GM21528 (cell line): ENCODE data around the gene USP53.
A peak's percentile ranks its signal among the peaks of the same experiment; 100 is the strongest.
"Not testable (repeated sequence)": the region's sequence is repeated elsewhere in the genome, so short reads cannot be mapped to it uniquely, and the experiment has no call there.

Experiments
- ATAC-seq: cut with Tn5 transposase; IDR thresholded peaks from one replicate; pipeline ENCODE4 v1.9.1; 2021; ENCODE audit warnings: mild to moderate bottlenecking, moderate library complexity; ENCODE audit not compliant: unreplicated experiment, low FRiP score

USP53 gene

GRCh38 chr4:119227690-119228089 lies 15.2 kb downstream of the USP53 start:
- no peak for ATAC-seq

DNA sequence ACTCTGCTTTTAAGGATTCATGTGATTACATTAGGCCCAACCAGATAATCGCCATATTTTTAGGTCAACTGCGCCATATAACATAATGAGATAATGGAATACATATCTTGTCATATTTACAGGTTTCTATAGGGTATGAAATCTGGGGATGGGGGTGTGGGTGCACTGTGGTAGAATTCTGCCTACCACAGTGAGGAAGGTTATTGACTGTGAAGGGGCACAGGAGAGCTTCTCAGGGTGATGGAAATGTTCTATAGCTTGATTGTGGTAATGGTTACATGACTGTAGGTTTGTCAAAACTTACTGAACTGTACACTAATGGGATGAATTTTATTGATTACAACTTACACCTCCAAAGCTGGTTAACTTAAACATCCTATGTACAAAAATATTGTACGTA lies 15.9 kb downstream of the USP53 start:
- ATAC-seq, result no peak

DNA sequence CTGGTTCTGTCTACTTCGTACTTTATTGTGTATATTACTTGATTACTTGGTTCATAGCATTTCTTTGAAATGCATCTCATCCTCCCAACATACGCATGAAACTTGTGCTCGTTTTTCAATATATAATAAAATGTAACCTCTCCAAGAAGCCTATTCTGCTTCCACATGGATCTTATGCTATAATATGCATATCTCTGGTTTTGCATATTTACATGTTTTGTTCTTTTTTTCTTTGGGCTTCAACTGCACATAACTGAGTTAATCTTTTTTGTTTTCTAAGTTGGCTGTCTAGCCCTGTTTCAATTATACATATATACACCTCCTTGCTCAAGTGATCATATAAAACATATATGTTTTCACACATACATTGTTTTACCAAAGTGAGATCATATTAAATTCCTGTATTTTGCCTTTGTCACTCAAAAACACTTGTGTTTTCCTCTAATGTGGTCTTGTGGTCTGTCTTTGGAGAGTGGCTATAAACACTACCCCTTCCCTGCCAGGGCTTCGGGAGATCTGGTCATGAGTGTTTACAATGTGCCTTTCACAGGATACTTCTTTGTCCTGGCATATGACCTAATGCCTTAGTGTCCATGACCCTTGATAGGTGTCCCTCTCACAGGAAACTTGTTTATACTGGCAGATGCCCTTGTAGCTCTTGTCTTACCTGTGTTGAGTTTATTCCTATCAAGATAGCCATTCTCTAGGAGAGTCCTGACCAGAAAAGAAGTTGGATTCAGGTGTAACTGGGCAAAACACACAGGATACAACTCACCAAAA lies 17.6 kb downstream of the USP53 start:
- ATAC-seq, result no peak

- ATAC-seq, result no peak
Observed at GRCh38 chr4:119231491-119231890, 19.0 kb downstream of the USP53 start.

DNA sequence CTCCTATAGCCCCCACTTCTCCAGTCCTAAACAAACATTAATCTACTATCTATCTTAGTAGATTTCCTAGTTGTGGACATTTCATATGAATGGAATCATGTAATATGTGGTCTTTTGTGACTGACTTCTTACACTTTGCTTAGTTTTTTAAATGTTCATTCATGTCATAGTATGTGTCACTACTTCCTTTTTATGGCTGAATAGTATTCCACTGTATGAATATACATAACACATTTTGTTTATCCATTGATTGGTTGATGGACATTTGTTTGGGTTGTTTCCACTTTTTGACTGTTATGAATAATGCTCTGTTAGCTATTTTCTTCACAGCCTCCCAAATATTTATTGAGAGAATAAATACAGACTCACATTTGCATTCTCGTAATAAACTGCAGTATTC lies 19.8 kb downstream of the USP53 start:
- ATAC-seq, result no peak

- no peak for ATAC-seq
Observed at GRCh38 chr4:119233191-119233590, 20.7 kb downstream of the USP53 start.

- ATAC-seq, result no peak
Observed at GRCh38 chr4:119233750-119234149, 21.2 kb downstream of the USP53 start.

GRCh38 chr4:119237201-119237600 lies 24.7 kb downstream of the USP53 start:
- ATAC-seq, result no peak

- ATAC-seq, result no peak
Observed at GRCh38 chr4:119237642-119238041, 25.1 kb downstream of the USP53 start.

DNA sequence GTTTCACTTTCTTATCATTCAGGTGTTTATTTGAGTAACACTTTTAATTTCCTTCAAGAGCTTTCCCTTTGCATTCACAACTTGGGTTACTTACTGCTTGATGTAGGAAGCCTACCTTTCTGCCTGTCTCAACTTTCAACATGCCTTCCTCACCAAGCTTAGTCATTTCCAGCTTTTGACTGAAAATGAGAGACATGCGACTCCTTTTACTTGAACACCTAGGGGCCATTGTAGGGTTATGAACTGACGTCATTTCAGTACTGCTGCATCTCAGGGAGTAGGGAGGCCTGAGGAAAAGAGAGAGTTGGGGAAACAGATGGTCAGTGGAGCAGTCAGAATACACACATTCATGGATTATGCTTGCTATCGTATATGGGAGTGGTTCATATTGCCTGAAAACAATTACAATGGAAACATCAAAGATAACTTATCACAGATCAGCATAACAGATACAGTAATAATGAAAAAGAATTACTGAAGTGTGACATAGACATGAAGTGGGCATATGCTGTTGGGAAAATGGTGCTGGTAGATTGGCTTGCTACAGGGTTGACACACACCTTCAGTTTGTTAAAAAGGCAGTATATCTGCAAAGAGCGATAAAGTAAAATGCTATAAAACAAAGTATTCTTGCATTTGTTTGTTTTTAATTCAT lies 25.7 kb downstream of the USP53 start:
- peak; percentile 97 for ATAC-seq

- no peak for ATAC-seq
Observed at GRCh38 chr4:119240128-119240527, 27.6 kb downstream of the USP53 start.

DNA sequence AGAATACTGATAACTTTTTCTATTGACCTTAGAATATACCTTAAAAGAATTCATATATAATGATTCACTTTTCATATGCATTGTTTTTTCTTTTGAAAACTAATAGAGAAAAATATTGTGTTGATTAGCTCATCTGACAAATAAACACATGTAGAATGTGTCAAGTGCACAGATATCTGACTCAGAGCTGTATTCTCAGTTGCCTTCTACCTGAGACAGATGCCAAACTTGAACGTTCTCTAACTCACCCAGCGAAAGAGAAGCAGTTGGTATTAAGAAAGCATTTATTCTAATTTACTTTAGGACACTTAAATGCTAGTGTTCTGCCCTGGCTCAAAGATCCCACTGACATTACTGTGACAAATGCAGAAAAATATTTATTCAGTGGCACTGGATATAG lies 28.1 kb downstream of the USP53 start:
- no peak for ATAC-seq

DNA sequence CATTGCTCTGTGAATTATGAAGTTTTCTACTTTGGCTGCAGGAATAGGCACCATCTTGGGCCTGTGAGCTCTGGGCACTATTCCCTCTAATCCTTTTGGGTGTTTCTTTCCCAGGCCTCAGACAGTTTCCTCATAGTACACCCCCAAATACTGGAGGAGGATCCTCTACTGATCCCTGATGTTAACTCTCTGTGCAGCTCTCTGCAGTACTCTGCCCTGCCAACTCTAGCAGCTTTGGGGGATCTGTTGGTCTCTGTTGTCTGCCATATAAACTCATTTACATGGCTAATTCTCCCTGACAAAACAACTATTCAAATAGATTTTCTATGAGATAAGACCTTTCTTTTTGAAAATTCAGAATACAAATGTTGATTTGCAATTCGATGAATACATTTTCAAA lies 29.9 kb downstream of the USP53 start:
- no peak for ATAC-seq

DNA sequence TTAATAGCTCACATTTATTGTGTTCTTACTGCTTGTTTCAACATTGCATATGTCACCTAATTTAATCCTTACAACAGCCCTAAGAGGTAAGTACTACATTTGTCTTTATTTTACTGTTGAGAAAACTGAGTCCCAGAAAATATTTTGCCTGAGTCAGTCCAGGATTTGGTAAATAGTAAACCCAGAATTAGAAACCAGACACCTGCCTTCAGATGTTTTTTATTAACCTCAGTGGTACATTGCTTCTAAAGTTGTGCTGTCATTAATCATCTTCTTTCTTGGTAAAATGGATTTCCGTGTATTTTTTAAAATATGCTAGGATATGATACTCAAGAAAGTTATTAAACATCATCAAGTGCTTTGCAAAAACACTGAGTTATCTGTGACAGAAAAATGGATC lies 31.4 kb downstream of the USP53 start:
- no peak for ATAC-seq

- ATAC-seq, result no peak
Observed at GRCh38 chr4:119244344-119244743, 31.8 kb downstream of the USP53 start.

GRCh38 chr4:119244832-119245231 lies 32.3 kb downstream of the USP53 start:
- no peak for ATAC-seq

GRCh38 chr4:119246177-119246733 lies 33.7 kb downstream of the USP53 start:
- no peak for ATAC-seq

- not testable (repeated sequence) for ATAC-seq
Observed at GRCh38 chr4:119251037-119251436, 38.5 kb downstream of the USP53 start.

DNA sequence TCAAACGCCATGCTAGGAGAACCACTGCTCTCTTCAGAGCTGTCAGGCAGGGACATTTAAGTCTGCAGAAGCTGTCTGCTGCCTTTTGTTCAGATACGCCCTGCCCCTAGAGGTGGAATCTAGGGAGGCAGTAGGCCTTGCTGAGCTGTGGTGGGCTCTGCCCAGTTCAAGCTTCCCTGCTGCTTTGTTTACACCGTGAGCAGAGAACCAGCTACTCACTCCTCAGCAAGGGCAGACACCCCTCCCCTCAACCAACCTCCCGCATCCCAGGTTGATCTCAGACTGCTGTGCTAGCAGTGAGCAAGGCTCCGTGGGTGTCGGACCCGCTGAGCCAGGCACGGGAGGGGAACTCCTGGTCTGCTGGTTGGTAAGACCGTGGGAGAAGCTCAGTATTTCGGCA lies 42.7 kb downstream of the USP53 start:
- ATAC-seq, result not testable (repeated sequence)

GRCh38 chr4:119260528-119260927 lies 48.0 kb downstream of the USP53 start:
- no peak for ATAC-seq

GRCh38 chr4:119261986-119262385 lies 49.5 kb downstream of the USP53 start:
- ATAC-seq, result no peak

- ATAC-seq, result no peak
Observed at GRCh38 chr4:119264743-119265142, 52.2 kb downstream of the USP53 start.
